ENCODE measurements around the gene TMPRSS11B. TPM values are rescaled to one million over a fixed set of nuclear protein-coding genes. Genes with fewer than 3 reads are reported as not detected.

TMPRSS11B gene
- total and polyA plus RNA-seq, 2 donors (not counting 3 experiments of a cell fraction or from before 2014, with no cell fraction given), result not detected

- no peak for TF ChIP-seq FOS (IDR thresholded peaks at IDR 0.05; ENCODE audit: borderline replicate concordance, insufficient read depth, low read length)
- TF ChIP-seq JUN (IDR thresholded peaks at IDR 0.05; ENCODE audit: borderline replicate concordance, insufficient read depth, insufficient read length, low read depth), result no peak
- TF ChIP-seq MYC (IDR thresholded peaks at IDR 0.05; ENCODE audit: low read depth, low read length), result no peak
- TF ChIP-seq EZH2 (IDR thresholded peaks at IDR 0.05; ENCODE audit: borderline replicate concordance, low read depth, low read length, severe bottlenecking), result no peak
- TF ChIP-seq POLR2AphosphoS5 (IDR thresholded peaks at IDR 0.05; ENCODE audit: insufficient read depth, low read depth, low read length), result no peak
- no peak for TF ChIP-seq POLR2A (IDR thresholded peaks at IDR 0.05; ENCODE audit: low read depth, low read length)
- TF ChIP-seq GATA2 (IDR thresholded peaks at IDR 0.05; ENCODE audit: insufficient read depth, insufficient read length, low read depth, low read length), result no peak
- TF ChIP-seq MAX (IDR thresholded peaks at IDR 0.05; ENCODE audit: insufficient read depth, insufficient read length), result no peak
- TF ChIP-seq CTCF (IDR thresholded peaks at IDR 0.05; ENCODE audit: extremely low read depth in 1 of 2, insufficient read depth in 1 of 2, low read depth in 1 of 2, low read length in 2 of 2), result no peak
- BruUV-seq (replicated peaks), result no TSS peak
- no peak overlapping the region for H2AFZ ChIP-seq (ENCODE audit: low read depth, low read length)
- no peaks in the 10 kb centered on the region for H3K9me1 ChIP-seq (replicated peaks; ENCODE audit: control insufficient read depth, extremely low read depth, insufficient read depth, low read length)
- no peak for DNase-seq (ENCODE audit: low read depth, low spot score)
- no peaks in the 10 kb centered on the region for H3K9me3 ChIP-seq (replicated peaks; ENCODE audit: control insufficient read depth, insufficient read depth, low read length)
- no peaks in the 10 kb centered on the region for H3K4me1 ChIP-seq (ENCODE audit: control insufficient read depth, extremely low read depth, insufficient read depth, low read length)
- no peak for FAIRE-seq
- H3K79me2 ChIP-seq (ENCODE audit: control insufficient read depth, insufficient read depth, low read length), result no peaks in the 10 kb centered on the region
- H4K20me1 ChIP-seq (replicated peaks; ENCODE audit: control insufficient read depth, extremely low read depth, insufficient read depth, low read length), result no peaks in the 10 kb centered on the region
- POLR2A ChIA-PET, result no interaction called here
- CTCF ChIA-PET, result no interaction called here
- no peaks in the 10 kb centered on the region for H3K27me3 ChIP-seq (ENCODE audit: control insufficient read depth in 2 of 2, insufficient read depth in 2 of 2, low read length in 2 of 2)
- no peaks in the 10 kb centered on the region for H3K36me3 ChIP-seq (ENCODE audit: control insufficient read depth in 2 of 2, extremely low read depth in 1 of 2, insufficient read depth in 2 of 2, low read length in 2 of 2)
- dilution Hi-C loops (cut with MboI; ENCODE audit: extremely low pct_ligation_motif_present, low sequenced_read_pairs), result no loop called here
- H3K4me2 ChIP-seq (ENCODE audit: insufficient read depth, low read length), result no peak overlapping the region
- H3K27ac ChIP-seq (ENCODE audit: insufficient read depth, low read depth, low read length), result no peak overlapping the region
- no peak overlapping the region for H3K4me3 ChIP-seq (replicated peaks in 1 of 3; ENCODE audit: insufficient read depth in 1 of 3, low read depth in 1 of 3, low read length in 3 of 3)
- intact Hi-C loops (cut with micrococcal nuclease), result no loop called here
- H3K9ac ChIP-seq (replicated peaks; ENCODE audit: extremely low read depth, insufficient read depth, low read length), result no peak overlapping the region
Observed at GRCh38 chr4:68218044-68218443, 27.4 kb downstream of the TMPRSS11B start.

Data from endothelial cell of umbilical vein (primary cell).